HepG2 (cell line): ENCODE measurements around the gene ATP8B4. TPM values are rescaled to one million over a fixed set of nuclear protein-coding genes. Genes with fewer than 3 reads are reported as not detected.
A peak's percentile ranks its signal among the peaks of the same experiment; 100 is the strongest.

Experiments used
- ATAC-seq: fragments of 200-7000 bp; cut with Tn5 transposase; 3 replicates; pipeline ENCODE4 v1.9.1; 2020; ENCODE audit warnings: mild to moderate bottlenecking, moderate library complexity
- BruUV-seq: library from RNA; stranded (reverse); fragments of 400-500 nt; replicated peaks from 2 replicates; lab custom pipeline; 2021; lab: Mats Ljungman, UMichigan
- CTCF ChIA-PET: fragments of 300-600 bp; formaldehyde crosslinking; extraction: SDS; loops from one replicate; lab custom pipeline; 2021; ENCODE audit warnings: low total read pairs, inconsistent platforms, low intra/inter-chr PET ratio; lab: Yijun Ruan, JAX
- POLR2A ChIA-PET: fragments of 350-600 bp; sonication (Branson Sonifier 250); formaldehyde crosslinking; loops from one replicate; lab custom pipeline; 2020; ENCODE audit warnings: antibody characterized with exemption, inconsistent platforms; lab: Yijun Ruan, JAX
- DNase-seq: peaks from one replicate; pipeline ENCODE4 v3.0.0-alpha.2; 2015; ENCODE audit warnings: low spot score
- FAIRE-seq: peaks from 3 replicates; lab custom pipeline; 2011; peaks lifted over from hg19 to GRCh38; lab: Jason Lieb, UNC
- H2AFZ ChIP-seq: one replicate; pipeline ENCODE4 v1.6.1; 2011; ENCODE audit warnings: low read length, inconsistent platforms
- H3K27ac ChIP-seq: fragments of 300-600 bp; 3 replicates; pipeline ENCODE4 v1.8.0; 2011; ENCODE audit warnings: mixed run types, mild to moderate bottlenecking, mixed read lengths, low read length, inconsistent platforms; ENCODE audit not compliant: insufficient read depth; ENCODE audit errors: extremely low read length
- H3K27me3 ChIP-seq, 2 experiments: fragments of 200-600 bp in 1 of 2; 2 replicates in 1 of 2; 3 replicates in 1 of 2; pipeline versions ENCODE4 v1.6.0 to v1.8.0; 2011; ENCODE audit warnings: low read length in 2 of 2, mild to moderate bottlenecking in 2 of 2, moderate library complexity in 2 of 2, inconsistent platforms in 1 of 2; ENCODE audit not compliant: insufficient read depth in 2 of 2, control insufficient read depth in 1 of 2
- H3K36me3 ChIP-seq, 2 experiments: fragments of 200-600 bp in 1 of 2; replicated peaks in 1 of 2; 2 replicates in 1 of 2; 3 replicates in 1 of 2; pipeline versions ENCODE4 v1.5.1 to v1.8.0; 2011; ENCODE audit warnings: low read length in 2 of 2, inconsistent platforms in 1 of 2; ENCODE audit not compliant: insufficient read depth in 2 of 2, control insufficient read depth in 1 of 2
- H3K4me1 ChIP-seq: 2 replicates; pipeline ENCODE4 v1.5.1; 2012; ENCODE audit warnings: low read length, inconsistent platforms; ENCODE audit not compliant: insufficient read depth
- H3K4me2 ChIP-seq: 2 replicates; pipeline ENCODE4 v1.6.0; 2011; ENCODE audit warnings: low read depth, low read length, inconsistent platforms
- H3K4me3 ChIP-seq, 3 experiments: fragments of 200-600 bp in 1 of 3; sonication (generic), shearing (Covaris generic) in 1 of 3; replicated peaks in 1 of 3; 2 replicates each; pipeline ENCODE4 v1.5.1; 2011 to 2016; ENCODE audit warnings: low read length in 3 of 3, inconsistent platforms in 2 of 3, low read depth in 2 of 3, mild to moderate bottlenecking in 2 of 3, control low read depth in 1 of 3, mixed read lengths in 1 of 3; ENCODE audit not compliant: insufficient read depth in 1 of 3
- H3K79me2 ChIP-seq: one replicate; pipeline ENCODE4 v1.6.1; 2011; ENCODE audit warnings: low read length, inconsistent platforms; ENCODE audit not compliant: insufficient read depth
- H3K9ac ChIP-seq: 2 replicates; pipeline ENCODE4 v1.6.0; 2011; ENCODE audit warnings: mild to moderate bottlenecking, low read depth, low read length, inconsistent platforms; ENCODE audit not compliant: insufficient read depth
- H3K9me3 ChIP-seq: 2 replicates; pipeline ENCODE4 v1.5.1; 2012; ENCODE audit warnings: mild to moderate bottlenecking, low read length
- H4K20me1 ChIP-seq: 2 replicates; pipeline ENCODE4 v1.6.0; 2011; ENCODE audit warnings: inconsistent platforms, mild to moderate bottlenecking, low read length, moderate library complexity; ENCODE audit not compliant: insufficient read depth
- HNF4A ChIP-seq: sonication (generic); formaldehyde crosslinking; IDR thresholded peaks from 2 replicates; pipeline ENCODE4 v1.4.0; 2020; ENCODE audit warnings: missing genetic modification reagents
- ZFY ChIP-seq: sonication (generic); formaldehyde crosslinking; IDR thresholded peaks from 2 replicates; pipeline ENCODE4 v1.4.0; 2020; ENCODE audit warnings: missing genetic modification reagents
- ZNF383 ChIP-seq: sonication (generic); formaldehyde crosslinking; IDR thresholded peaks from 2 replicates; pipeline ENCODE4 v1.4.0; 2020; ENCODE audit warnings: missing genetic modification reagents, mild to moderate bottlenecking, borderline replicate concordance
- WGBS: methylation state at CpG from one replicate; pipeline ENCODE4 v1.1.6; 2017; ENCODE audit warnings: low lambda C conversion rate; 5-methylcytosine and 5-hydroxymethylcytosine counted together
- in situ Hi-C: cut with HindIII; loops from 2 replicates; pipeline ENCODE4 v1.10.0; 2017; ENCODE audit warnings: low pct_unique_long_range_greater_than_20kb; ENCODE audit not compliant: extremely low pct_ligation_motif_present
- intact Hi-C: fragments of 100-400 bp; cut with micrococcal nuclease; formaldehyde crosslinking; loops from one replicate; pipeline ENCODE4 v1.10.0; 2022; ENCODE audit not compliant: unreplicated experiment
- polyA plus RNA-seq, 8 experiments: library from polyadenylated mRNA; depleted of rRNA in 3 of 8; stranded (reverse) in 7 of 8; unstranded in 1 of 8; fragments of >200 nt; fragmentation: Illumina TruSeq in 4 of 8; extraction: Trizol in 4 of 8; gene quantifications; 2 replicates each; pipeline versions ENCODE4 v1.2.1 to v1.2.3, GENCODE V29; 2011 to 2016; ENCODE audit warnings: low read depth in 4 of 8, missing spikeins in 1 of 8, mixed read lengths in 1 of 8; ENCODE audit not compliant: insufficient read depth in 1 of 8
- total RNA-seq, 5 experiments: library from RNA; depleted of rRNA; stranded (reverse); fragments of >200 nt; fragmentation: Illumina TruSeq; extraction: Trizol; gene quantifications; 2 replicates each; pipeline ENCODE4 v1.2.3, GENCODE V29; 2016; ENCODE audit warnings: low read depth in 1 of 5
- TF ChIP-seq, protein P1 (sequence below): sonication (generic); formaldehyde crosslinking; IDR thresholded peaks from 2 replicates; pipeline ENCODE4 v1.5.0; 2020; ENCODE audit warnings: missing genetic modification reagents, mild to moderate bottlenecking, borderline replicate concordance

Gene ATP8B4
- total and polyA plus RNA-seq, 2 of the 13 experiments (the other 11 are each of a cell fraction or from before 2014, with no cell fraction given) = 0.24 to 0.69 TPM

DNA sequence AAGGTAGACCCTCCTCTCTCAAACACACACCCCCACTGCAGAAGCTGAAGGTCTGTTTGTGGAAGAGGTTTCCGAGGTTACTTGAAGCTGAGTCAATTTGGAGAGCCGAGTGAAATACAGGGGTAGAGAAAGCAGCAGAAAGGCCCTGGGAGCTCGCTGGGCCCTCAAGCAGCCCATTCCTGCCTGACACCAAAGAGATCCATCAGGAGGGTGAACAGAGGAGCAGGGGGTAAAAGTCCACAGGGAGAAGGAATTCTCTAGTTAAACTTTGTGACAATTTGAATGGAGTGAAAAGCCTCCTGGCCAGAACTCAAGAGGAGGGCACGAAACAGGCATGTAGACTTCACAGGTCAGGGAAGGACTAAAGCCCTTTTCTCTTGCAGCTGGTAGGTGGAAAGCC is 49.3 kb upstream of the ATP8B4 start:
- Histone ChIP-seq H3K27ac (peak overlapping the region; percentile 53), H3K79me2 (no peaks in the 10 kb centered on the region), H3K9me3 (no peaks in the 10 kb centered on the region), H3K36me3 (no peaks in the 10 kb centered on the region), H3K9ac (0 out of 2 replicates have a peak overlapping the region, but pooled peaks have one; percentile 30)
- in situ Hi-C loops = no loop called here
- BruUV-seq = no TSS peak
- POLR2A ChIA-PET = no interaction called here
- no peak for FAIRE-seq
- TF ChIP-seq ZNF383 (no peak), HNF4A (CRISPR knock-in tag) (0 out of 2 replicates have a peak, but pooled peaks have one; percentile 16), ZFY (CRISPR knock-in tag) (0 out of 2 replicates have a peak, but pooled peaks have one; percentile 15)
- TF ChIP-seq, all 625 proteins: peak for 2
- CTCF ChIA-PET = no interaction called here
- H4K20me1 ChIP-seq = no peaks in the 10 kb centered on the region
- H3K4me1 ChIP-seq = peaks cover 51% of the 10 kb centered on the region
- WGBS = 48% methylated on average over 4 of the region's 4 CpGs
- intact Hi-C loops = no loop called here
- no peak for DNase-seq
- no peaks in the 10 kb centered on the region for H3K27me3 ChIP-seq
- peak overlapping the region; percentile 62 for H3K4me2 ChIP-seq
- peak; percentile 40 for ATAC-seq
- 0 out of 6 replicates have a peak overlapping the region, but pooled peaks of 1 of the 3 experiments have one; percentile 8 for H3K4me3 ChIP-seq
- peak overlapping the region; percentile 76 for H2AFZ ChIP-seq

DNA sequence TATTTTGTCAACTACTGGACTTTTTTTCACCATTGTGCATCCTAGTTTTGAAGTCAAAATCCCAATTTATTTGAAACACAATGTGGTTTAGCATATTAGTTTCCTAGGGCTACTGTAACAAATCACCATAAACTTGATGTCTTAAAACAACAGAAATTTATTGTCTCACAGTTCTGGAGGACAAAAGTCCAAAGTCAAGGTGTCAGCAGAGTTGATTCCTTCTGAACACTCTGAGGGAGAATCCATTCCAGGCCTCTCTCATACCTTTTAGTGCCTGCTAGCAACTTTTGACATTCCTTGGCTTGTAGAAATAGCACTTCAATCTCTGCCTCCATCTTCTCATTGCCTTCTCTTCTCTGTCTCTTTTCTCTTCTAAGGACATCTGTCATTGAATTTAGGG is 48.1 kb upstream of the ATP8B4 start:
- DNase-seq (no peak), ATAC-seq (no peak)
- Histone ChIP-seq H3K27me3 (no peaks in the 10 kb centered on the region), H2AFZ (no peak overlapping the region), H3K4me3 (no peak overlapping the region), H3K9ac (no peak overlapping the region), H3K27ac (no peak overlapping the region), H4K20me1 (no peaks in the 10 kb centered on the region), H3K4me1 (peaks cover 58% of the 10 kb centered on the region), H3K9me3 (no peaks in the 10 kb centered on the region), H3K36me3 (no peaks in the 10 kb centered on the region), H3K4me2 (no peak overlapping the region)
- POLR2A ChIA-PET = interaction anchor here (1.1 kb wide), 1 partner anchor 16 kb away, joined by 3 read pairs; no protein-coding TSS in a partner anchor
- CTCF ChIA-PET = no interaction called here
- in situ Hi-C loops = no loop called here
- TF ChIP-seq, protein P1, sequence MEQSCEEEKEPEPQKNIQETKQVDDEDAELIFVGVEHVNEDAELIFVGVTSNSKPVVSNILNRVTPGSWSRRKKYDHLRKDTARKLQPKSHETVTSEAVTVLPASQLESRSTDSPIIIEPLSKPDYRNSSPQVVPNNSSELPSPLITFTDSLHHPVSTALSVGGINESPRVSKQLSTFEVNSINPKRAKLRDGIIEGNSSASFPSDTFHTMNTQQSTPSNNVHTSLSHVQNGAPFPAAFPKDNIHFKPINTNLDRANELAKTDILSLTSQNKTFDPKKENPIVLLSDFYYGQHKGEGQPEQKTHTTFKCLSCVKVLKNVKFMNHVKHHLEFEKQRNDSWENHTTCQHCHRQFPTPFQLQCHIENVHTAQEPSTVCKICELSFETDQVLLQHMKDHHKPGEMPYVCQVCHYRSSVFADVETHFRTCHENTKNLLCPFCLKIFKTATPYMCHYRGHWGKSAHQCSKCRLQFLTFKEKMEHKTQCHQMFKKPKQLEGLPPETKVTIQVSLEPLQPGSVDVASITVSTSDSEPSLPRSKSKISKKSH (CRISPR knock-in tag) = no peak
- TF ChIP-seq, all 625 proteins: peak for 0
- no peaks in the 10 kb centered on the region for H3K79me2 ChIP-seq
- intact Hi-C loops = no loop called here
- no peak for FAIRE-seq
- BruUV-seq = no TSS peak
